Activated CD4-positive, alpha-beta T cell treated with anti-CD3 and anti-CD28 coated beads for 1 hour (primary cell): ENCODE measurements around the gene ARHGAP42.

ENCODE experiments used
- DNase-seq: peaks from one replicate; pipeline ENCODE4 v3.0.0-alpha.2; 2020

The ARHGAP42 gene

GRCh38 chr11:100849009-100849900 is 162.2 kb downstream of the ARHGAP42 start:
- no peak for DNase-seq

- DNase-seq = no peak
These were observed 162.8 kb downstream of the ARHGAP42 start for GRCh38 chr11:100849901-100850235.

DNA sequence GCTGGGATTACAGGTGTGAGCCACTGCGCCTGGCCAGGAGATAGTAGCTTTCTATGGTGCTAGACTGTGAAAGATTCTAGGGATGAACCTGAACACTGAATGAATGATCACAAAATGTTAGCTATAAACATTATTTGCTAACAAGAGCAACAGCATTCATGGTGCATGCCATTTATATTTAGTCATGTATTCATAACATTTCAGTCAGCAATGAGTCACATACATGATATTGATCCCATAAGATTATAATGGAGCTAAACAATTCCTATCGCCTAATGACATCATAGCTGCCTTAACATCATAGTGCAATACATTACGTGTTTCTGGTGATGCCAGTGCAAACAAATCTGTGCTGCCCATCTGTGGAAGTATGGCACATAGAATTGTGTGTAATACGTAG is 164.1 kb downstream of the ARHGAP42 start:
- DNase-seq = no peak

GRCh38 chr11:100851584-100852152 is 164.6 kb downstream of the ARHGAP42 start:
- no peak for DNase-seq

DNA sequence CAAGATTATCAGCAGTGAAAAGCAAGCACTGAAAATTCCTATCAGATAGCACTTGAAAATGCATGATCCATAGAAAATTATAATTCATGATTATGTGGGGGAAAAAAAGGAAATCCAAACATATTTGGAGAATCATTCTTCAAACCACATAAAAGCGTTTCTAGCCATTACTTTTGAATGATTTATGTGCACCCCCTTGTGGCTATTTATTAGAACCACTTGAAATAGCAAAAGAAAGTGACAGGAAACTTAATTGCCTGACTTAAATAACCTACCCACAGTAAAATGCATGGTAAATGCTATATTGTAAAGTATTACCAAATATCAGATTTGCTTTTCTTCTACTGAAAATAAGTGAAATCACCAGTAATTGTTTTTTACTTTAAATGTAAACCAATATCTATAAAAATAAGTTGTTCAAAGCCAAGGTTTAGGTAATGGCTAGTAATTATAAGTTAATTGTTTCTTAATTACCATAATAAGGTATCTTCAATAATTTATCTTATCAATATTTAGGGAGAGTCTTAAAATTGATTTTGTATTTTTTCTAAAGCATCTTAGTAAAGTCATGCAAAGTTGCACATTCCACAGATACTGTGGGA is 168.5 kb downstream of the ARHGAP42 start:
- no peak for DNase-seq

DNA sequence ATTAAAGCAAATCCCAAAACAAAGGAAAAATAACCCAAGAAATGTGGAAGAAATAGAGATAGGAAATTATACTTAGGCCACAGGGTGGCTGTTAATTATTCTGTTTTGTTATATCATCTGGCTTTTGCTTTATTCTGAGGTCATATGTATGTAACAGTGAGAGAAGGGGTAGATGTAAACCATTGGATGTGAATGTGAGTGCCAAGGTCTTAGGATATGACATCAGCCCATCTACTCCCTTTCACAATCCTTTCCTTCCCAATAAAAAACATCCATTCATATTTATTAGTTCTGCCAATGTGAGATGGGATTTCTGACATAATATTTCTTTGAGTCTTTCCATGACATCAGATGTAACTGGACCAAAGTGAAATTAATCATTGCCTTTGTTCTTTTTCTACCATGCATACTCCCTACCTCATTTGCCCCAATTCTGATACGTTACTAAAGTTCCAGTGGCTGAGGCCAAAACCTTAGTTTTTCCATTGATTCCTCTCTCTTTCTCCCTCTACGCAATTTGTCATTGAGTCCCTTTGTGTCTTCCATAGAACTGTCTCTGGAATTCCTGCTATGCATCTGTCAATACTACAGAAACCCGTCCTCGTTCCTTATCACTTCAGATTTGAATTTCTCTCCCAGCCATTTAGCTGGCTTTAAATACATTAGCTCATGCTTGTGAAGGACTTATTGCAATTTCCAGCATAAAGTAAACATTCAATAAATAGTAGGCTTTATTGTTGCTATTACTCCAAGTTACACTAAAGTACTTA is 170.3 kb downstream of the ARHGAP42 start:
- no peak for DNase-seq

- DNase-seq = no peak
These were observed 173.4 kb downstream of the ARHGAP42 start for GRCh38 chr11:100860318-100861155.

GRCh38 chr11:100861212-100861611 is 174.1 kb downstream of the ARHGAP42 start:
- no peak for DNase-seq

GRCh38 chr11:100863080-100863581 is 176.0 kb downstream of the ARHGAP42 start:
- no peak for DNase-seq

DNA sequence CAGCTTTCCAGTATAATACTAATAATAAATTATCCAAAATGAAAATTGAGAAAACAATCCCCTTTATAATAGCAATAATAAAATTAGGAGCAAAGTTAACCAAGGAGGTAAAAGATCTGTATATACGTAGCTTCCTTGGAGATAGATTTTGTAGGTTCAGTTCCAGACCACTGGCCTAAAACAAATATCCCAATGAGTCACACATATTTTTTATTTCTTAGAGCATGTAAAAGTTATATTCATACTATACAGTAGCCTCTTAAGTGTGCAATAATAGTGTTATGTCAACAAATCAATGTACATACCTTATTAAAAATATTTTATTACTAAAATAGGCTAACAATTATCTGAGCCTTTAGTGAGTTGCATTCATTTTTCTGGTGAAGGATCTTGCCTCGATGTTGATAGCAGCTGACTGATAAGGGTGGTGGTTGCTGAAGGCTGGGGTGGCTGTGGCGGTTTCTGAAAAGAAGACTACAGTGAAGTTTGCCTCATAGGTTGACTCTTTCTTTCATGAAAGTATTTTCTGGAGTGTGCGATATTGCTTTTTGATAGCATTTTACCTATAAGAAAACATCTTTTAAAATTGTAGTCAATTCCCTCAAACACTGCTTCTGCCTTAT is 178.5 kb downstream of the ARHGAP42 start:
- no peak for DNase-seq

DNA sequence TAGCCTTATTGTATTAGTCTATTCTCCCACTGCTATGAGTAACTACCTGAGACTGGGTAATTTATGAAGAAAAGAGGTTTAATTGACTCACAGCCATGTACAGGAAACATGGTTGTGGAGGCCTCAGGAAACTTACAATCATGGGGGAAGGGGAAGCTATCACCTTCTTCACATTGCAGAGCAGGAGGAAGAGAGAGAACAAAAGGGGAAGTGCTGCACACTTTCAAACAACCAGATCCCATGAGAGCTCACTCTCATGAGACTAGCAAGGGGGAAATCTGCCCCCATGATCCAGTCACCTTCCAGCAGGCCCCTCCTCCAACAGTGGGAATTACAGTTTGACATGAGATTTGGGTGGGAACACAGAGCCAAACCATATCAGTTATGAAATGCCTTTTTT is 179.4 kb downstream of the ARHGAP42 start:
- DNase-seq = no peak

- no peak for DNase-seq
These were observed 180.5 kb downstream of the ARHGAP42 start for GRCh38 chr11:100867606-100868005.

DNA sequence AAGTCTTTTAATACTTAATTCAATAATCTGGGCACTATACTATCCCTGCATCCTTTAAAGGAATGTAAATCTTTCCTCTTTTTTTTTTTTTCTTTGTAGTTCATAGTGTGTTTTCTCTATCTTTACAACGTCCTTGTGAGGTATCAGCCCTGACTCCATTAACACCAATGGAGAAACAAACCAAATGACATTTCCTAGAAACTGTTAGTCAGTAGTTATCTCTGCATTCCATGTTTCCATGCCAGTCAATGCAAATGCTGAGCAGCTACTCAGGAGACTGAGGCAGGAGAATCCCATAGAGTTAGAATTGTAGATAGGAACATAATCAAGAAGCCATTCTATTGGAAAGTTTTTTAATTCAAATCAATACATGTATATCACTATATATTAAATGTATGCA is 182.2 kb downstream of the ARHGAP42 start:
- DNase-seq = no peak

DNA sequence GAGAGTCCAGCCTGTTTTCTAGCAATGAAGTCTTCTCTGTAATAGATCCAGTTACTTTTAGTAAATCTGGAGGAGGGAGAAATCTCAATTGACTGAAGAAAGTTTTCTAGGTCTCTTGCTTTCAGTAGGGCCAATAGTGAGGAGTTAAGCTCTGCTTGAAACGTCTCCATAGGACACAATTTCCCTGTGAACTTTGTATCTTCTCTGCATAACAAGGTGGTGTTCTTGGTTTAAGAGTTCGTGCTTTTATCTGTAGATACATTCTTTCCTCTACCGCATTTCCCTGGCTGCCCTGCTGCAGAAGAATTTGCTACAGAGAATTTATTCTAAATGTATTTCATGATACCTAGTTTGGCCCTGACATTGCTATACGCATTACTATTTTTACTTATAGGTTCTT is 183.1 kb downstream of the ARHGAP42 start:
- no peak for DNase-seq

DNA sequence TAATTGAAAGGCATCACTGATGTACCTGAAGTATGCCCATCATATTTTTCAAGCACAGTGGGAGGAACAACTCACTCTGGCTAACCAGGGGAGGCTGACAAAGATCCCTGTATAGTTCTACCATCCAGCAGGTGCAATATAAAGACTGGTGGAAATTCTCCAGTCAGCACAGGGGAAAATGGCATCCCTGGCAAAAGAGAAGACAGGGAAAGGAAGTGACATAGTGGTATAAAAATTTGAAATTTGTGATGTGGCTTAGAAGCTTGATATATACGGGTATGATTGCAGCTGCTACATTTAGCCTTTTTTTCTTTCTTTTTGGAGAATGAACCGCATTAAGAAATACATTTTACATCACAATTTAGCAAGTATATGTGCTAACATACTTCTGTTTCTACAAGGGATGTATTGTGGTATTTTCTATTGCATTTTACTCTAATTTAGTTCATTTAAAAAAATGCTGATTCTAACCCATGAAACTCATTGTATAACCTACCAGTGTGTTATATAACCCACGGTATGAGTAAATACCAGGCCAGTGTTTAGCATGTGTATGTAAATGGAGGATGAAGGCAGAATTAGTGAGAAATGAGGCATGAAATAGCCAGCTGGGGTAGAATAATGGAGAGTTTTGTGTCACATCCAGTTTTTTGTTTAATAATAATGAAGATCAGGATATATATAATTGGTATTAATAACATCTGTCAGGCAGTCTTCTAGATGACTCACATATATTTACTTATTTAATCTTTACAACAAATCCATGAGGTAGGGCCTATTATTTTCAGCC is 186.1 kb downstream of the ARHGAP42 start:
- DNase-seq = no peak

GRCh38 chr11:100874203-100874602 is 187.1 kb downstream of the ARHGAP42 start:
- DNase-seq = no peak

- no peak for DNase-seq
These were observed 188.4 kb downstream of the ARHGAP42 start for GRCh38 chr11:100875521-100875869.

GRCh38 chr11:100876815-100877520 is 189.9 kb downstream of the ARHGAP42 start:
- DNase-seq = no peak

GRCh38 chr11:100878474-100878873 is 191.4 kb downstream of the ARHGAP42 start:
- DNase-seq = no peak

DNA sequence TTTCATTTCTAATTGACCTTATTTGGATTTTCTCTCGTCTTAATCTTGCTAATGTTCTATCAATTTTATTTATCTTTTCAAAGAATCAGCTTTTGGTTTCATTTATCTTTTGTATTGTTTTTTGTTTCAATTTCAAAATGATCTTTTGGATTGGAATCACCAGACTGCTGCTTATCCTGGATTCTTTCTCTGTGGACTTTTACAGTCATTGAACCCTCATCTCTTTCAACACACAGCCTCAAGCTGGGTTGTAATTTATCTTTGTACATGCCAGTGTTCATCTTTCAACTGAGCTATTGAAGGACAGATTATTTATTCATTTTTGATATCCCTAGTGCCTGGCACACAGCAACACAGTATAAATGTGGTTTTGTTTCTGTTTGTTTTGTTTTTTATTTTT is 195.9 kb downstream of the ARHGAP42 start:
- no peak for DNase-seq
